NCI-H524 treated with DMSO at 0.1 percent for 48 hours (cell line): ENCODE results near the gene RTEL1.
A peak's percentile ranks its signal among the peaks of the same experiment; 100 is the strongest.
"Not testable (repeated sequence)": the region's sequence is repeated elsewhere in the genome, so short reads cannot be mapped to it uniquely, and the experiment has no call there.

ENCODE experiments used
- DNase-seq: peaks from one replicate; lab custom pipeline; 2025; lab: John Stamatoyannopoulos, UW

Gene RTEL1

DNA sequence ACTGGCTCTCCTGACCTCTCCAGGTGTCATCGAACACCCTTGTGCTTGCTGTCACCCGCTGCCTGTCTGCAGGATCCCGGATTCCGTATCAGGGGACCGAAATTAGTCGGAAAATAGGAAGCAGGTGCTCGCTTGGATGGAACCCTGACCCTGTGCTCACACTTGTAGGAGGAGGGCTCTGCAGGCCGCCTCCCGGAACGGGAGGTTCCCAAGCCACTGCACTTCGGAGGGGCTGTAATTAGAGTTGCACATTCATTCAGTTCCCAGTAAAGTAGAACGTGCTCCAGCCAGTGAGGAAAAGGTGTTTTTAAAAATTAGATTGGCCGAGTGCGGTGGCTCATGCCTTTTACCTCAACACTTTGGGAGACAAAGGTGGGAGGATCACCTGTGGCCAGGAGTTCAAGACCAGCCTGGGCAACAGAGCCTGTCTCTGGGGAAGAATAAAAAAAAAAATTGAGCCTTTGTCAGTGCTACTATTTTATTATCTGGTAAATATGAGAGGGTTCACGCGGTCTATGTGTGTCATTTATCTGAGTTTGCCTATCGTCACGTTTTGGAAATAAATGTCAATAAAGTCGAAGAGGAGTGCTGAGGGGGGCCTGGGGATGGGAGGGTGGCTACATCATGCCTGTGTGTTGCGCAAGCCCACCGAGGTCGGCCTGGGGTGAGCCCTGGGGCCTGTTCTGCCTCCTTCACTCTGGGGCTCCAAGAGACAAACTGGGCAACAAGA is 29.7 kb upstream of the RTEL1 start:
- DNase-seq: peak; percentile 24

DNA sequence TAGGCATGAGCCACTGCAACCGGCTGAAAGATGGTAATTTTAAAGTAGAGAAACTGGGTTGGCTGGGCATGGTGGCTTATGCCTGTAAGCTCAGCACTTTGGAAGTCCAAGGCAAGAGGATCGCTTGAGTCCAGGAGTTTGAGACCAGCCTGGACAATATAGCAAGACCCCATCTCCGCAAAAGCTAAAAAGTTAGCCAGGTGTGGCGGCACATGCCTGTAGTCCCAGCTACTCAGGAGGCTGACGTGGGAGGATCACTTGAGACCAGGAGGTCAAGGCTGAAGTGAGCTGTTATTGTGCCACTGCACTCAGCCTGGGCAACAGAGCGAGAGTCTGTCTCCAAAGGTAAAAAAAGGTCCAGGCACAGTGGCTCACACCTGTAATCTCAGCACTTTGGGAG is 27.2 kb upstream of the RTEL1 start:
- DNase-seq: not testable (repeated sequence)

DNA sequence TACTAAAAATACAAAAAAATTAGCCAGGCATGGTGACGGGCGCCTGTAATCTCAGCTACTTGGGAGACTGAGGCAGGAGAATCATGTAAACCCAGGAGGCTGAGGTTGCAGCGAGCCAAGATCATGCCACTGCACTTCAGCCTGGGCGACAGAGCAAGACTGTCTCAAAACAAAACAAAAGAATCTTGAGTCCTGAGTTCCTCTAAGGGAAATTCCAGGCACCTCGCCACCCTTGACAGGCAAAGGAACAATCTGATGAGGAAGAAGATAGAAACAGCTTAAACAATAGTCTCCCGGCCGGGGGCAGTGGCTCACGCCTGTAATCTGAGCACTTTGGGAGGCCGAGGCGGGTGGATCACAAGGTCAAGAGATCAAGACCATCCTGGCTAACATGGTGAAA is 26.7 kb upstream of the RTEL1 start:
- DNase-seq: not testable (repeated sequence)

DNA sequence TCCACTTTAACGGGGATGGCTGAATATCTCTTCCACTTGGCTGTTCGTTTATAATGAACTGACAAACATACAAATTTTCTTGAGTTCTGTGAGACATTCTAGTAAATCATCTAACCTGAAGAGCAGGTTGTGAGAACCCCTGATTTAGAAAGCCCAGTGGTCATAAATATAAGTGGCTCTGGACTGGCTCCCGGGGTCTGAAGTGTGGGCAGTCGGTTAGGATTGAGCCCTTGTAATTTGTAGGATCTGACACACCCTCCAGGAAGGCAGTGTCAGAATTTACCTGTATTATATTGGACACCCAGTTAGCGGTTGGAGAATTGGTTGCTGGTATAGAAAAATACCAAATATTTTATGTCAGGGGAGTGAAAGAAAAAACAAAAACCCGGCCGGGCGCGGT is 24.4 kb upstream of the RTEL1 start:
- no peak for DNase-seq

DNA sequence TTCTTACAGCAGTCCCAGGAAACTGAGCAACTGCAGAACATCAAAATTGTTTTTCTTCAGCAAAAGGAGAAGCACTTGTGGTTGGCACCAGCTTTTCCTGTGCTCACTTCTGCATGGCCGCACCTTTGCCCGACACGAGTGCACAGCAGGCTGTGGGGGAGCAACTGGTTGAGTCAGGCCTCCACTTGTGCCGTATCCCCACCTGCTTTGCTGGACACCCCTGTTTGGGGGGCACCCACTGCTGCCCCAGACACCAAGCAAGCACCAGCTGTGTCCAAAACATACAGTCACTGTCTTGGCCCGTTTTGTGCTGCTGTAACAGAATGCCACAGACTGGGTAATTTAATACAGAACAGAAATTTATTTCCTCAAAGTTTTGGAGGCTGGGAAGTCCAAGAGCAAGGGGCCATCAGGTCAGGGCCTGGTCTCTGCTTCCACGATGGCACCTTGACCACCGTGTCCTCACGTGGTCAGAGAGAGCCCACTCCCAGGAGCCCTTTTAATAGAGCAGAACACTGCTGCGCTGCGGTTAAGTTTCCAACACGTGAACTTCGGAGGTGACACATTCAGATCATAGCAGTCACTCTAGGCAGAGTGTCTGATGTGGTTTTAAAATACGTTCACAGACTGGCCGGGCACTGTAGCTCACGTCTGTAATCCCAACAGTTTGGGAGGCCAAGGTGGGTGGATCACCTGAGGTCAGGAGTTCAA is 22.5 kb upstream of the RTEL1 start:
- DNase-seq: no peak

DNA sequence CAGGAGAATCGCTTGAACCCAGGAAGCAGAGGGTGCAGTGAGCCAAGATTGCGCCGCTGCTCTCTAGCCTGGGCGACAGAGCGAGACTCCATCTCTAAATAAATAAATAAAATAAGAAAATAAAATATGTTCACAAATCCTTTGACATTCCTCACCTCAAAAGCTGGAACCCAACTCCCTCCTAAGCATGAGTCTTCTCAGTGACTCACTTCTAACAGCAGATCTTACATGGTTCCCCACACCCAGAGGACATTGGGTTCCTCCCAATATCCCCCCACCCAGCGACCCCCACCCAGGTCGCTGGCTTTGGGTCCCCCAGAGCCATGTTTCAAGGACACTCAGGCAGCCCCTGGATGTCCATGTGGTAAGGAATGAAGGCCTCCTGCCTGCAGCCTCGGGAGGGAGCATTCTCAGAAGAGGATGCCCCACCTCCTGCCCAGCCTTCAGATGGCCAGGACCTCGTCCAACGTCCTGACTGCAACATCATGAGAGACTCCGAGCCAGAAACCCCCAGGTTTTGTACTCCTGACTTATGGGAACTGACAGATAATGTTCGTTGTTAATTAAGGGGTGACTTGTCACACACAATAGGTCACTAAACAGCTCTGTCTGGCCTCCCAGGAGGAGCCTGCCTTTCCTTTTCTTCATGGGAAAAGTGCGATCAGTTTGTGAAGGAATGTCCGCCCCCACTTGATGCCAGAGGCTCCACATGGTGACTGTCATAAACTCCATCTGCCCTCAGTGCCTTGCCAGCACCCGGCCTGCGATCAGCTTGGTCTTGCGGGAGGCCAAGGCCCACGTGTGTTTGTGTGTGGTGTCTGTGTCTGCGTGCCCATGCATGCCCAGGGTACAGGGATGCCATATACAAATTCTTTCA is 21.1 kb upstream of the RTEL1 start:
- DNase-seq: no peak

DNA sequence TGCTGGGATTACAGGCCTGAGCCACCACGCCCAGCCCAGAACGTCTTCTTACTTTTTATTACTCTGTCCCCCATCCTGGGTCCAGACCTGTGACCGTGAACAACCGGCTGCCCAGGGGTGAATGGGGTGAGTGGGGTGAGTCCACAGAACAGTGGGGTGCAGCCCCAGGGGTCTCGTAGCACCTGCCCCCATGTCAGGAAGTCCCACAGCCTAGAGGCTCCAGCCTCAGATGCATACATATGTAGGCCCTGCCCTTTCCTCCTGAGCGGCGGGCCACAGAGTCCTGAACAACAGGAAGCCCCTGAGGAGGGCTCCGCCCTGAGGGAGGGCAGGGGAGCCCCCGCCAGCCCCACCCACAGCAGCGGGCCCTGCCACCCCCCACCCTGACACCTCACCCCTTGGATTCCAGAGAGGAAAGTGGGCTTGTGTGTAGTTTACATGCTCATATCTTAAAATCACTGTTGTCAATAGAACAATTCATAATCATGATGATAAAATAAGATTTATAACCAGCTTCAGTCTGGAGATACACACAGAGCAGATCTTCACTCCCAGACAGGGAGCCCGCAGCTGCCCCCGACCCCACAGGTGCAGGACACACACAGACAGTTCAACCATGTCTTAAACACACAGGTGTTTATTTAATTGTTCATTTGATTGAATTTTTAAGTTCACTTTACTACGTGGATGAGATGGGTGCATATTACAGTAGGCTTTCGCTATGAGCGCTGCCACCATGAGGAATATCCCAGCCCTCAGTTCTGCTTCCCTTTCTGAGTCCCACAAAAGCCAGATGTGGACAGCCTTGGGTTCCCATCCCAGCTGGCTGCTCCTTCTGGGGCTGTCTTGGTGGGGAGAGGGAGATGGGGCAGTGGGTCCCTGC is 18.8 kb upstream of the RTEL1 start:
- no peak for DNase-seq

DNA sequence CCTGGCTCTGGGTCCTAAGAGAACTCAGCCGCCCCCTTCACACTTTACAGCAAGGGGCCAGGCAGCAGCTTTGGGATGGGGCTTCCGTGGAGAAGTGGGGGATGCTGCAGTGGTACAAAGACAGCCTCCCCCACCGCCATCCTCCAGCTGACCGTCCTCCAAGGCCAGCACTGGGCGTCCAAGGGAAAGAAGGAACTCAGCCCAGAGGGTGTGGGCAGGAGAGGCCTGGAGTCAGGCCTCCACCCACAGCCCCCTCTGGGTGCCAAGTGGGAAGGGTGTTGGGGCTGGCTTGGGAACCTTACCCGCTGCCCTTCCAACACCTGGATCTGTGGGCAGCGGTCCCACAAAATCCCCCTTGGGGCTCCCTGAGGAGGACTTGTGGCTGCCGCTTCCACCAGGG is 18.0 kb upstream of the RTEL1 start:
- DNase-seq: no peak

DNA sequence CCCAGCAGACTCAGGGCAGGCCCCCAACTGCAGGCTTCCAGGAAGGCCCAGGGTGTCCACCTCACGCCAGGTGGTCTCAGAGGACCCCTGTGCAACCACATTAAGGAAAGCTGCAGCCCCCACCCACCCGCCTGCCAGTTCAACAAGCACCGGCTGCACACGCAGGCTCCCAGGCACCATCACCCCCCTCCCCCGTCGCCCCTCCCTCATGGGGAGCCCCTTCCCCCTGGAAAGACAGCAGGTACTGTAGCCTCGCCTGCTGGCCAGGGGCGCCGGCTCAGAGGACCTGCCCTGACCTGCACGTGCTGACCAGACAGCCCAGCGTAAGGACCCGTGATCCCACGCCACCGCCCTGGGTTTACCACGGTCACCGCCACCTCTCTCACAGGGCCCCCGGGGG is 17.4 kb upstream of the RTEL1 start:
- not testable (repeated sequence) for DNase-seq

DNA sequence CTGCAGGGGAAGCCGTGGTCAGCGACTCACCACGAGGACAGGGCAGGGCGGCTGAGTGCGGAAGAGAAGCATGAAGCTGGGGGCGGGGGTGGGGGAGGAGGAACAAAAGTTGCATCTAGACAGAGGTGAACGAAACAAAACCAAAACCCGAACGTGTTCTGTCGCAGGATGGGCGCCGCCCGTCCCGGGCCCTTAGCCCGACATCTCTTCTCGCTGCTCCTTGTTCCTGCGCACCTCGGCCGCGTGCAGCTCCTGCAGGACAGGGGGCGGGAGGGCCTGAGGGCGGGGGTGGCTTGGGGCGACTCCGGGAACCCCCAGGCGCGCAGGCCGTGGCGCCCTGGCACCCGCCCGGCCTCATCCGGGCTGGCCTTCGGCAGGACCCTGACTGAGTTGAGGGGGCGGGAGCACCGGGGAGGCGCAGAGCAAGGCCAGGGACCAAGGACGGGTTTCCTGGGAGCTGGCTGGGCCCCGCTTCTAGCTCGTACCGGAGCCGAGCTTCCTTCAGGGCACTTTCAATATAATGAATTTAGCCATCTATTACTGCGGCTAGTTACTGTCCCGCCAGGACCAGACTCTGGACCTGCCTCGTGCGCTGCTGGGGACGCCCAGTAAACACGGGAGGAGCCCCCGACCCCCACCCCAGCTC is 16.8 kb upstream of the RTEL1 start:
- no peak for DNase-seq

DNA sequence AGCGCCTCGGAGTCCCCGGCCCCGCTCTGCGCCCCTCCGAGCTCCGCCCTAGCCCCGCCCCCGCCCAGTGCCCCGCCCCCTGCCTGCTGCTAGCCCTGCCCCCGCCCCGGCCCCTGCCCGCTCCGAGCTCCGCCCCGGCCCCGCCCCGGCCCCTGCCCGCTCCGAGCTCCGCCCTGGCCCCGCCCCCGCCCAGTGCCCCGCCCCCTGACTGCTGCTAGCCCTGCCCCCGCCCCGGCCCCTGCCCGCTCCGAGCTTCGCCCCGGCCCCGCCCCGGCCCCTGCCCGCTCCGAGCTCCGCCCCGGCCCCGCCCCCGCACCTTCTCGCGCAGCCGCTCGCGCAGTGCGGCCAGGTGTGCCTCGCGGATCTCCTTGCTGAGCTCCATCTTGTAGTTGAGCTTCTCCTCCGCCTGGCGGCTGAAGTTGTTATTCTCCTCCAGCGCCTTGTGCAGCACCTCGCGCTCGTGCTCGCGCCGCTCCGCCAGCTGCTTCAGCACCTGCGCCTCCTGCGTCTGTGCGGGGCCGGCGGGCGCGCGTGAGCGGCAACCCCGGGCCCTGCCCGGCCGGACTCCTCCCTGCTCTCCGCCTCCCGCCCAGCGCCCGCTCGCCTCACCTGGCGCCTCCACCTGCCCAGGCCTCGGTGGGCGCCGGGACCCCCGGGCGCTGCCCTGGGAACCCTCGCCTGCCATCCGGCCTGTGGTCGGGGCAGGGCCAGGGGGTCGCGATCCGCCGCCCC is 16.2 kb upstream of the RTEL1 start:
- peak; percentile 50 for DNase-seq

DNA sequence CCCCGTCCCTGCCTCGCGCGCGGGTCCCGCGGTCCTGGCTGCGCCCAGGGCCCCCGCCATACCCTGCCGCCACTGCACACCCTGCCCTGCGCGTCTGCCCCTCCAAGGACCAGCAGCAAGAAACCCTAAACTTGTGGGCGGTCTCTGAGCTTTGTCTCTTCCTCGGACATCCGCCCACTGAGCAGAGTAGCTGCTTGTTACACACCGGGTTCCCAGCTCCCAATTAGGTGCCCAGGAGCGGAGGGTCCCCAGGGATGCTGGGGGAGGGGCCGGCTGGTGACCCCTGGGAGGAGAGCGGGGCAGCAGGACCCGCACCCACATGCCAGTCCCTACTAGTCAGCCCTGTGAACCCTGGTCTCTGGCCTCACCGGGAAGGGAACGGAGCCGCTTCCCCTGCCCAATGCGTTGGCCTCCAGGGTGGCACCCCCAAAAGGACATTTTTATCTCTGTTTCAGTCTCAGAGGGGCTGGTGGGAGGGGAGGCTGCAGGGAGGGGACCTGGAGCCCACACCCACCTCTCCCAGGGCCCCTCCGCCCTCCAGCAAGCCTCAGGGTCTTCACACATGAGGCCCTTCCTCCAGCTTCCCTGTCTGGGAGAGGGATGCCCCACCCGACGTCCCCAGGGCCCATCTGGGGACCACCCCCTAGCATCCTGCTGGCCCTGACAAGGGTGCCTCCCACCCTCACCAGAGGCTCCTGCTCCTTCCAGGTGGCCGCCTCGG is 15.4 kb upstream of the RTEL1 start:
- no peak for DNase-seq

DNA sequence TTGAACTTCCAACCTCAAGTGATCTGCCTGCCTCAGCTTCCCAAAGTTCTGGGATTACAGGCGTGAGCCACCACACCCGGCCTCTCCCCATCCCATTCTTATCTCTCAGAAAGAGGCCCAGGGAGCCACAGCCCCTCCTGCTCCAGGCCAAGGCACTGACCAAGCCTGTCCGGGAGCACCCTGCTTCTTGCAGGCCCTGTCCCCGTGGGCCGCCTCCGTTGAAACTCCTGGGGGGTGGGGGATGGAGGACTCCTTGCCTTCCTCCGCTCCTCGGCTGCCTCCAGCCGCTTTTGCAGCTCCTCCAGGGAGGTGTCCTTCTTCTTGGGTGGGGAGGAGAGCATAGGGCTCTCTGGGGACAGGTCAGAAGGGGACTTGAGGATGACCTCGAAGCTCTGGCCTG is 14.6 kb upstream of the RTEL1 start:
- no peak for DNase-seq

DNA sequence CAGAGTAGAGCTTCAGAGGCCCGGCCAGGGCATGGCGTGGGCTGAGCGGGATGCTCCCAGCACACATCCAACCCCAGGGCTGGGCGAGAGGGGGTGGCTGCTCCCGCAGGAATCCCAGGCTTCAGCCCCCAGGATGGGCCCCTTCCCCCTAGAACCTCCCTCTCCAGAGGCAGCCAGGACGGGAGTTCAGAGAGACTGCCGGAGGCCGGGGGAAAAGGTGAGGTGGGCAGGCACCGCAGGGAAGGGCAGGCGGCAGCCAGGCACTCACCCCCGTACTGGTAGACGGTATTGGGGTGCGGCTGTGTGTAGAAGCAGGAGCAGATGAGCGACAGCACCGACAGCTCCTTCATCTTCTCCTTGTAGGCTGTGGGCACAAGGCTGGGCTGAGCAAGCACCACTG is 14.2 kb upstream of the RTEL1 start:
- DNase-seq: no peak

DNA sequence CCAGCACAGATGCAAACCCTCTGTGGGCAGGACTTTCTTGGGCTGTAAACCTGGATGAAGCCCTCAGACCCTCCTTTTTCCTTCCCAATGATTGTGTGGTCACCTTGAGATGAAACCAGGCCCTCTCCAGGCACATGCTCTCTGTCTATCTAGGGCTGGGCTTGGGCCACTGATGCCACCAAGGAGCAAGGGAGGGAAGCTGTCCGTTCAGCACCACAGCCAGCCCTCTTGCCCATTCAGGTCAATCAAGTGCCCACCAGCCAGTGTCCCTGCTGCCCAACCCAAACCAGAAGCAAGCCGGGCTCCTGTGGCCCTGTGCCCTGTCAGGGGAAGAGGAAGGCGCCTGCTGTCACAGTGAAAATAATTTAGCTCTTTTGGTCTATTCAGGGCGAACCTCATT is 12.9 kb upstream of the RTEL1 start:
- DNase-seq: no peak

DNA sequence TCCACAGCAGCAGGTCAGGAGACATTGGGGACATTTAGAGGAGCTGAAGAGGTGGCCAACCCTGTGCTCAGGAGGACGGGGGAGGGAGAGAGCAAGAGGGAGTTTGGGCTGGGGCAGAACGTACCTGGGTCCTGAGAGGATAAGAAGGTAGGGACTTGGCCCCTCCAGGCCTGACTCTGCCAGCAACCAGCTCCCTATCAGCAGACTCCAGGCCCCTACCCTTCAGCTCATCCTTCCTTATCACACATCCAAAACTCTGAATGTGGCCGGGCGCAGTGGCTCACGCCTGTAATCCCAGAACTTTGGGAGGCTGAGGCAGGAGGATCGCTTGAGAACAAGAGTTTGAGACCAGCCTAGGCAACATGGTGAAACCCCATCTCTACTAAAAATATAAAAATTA is 9.9 kb upstream of the RTEL1 start:
- no peak for DNase-seq

DNA sequence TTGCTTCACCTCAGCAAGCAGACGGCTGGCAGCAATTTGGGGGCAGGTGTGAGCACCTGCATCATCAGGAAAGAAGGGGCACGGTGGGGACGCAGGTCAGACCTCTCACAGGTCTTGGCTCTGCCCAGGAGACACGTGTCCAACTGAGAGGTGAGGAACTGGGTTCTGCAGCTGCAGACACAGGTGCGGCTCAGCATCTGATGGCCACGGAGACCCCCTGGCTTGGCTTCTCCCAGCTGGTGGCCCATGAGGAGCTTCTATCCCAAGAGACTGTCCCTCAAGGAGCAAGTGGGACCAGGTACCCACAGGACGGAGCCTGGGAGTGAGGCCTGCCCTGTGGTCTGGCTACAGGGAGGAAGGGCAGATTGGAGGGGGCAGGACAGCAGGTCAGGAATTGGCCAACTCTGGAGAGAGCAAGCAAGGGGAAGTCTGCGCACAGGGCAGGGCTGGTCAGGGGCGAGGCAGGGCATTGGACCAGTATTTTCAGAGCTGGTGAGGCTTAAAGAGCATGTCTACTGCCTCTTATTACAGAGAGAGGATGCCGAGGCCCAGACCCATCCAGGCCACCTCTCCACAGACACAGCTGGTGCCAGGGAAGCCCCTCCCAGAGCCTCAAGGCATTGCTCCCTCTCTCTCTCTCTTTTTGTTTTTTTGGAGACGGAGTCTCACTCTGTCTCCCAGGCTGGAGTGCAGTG is 9.1 kb upstream of the RTEL1 start:
- no peak for DNase-seq

DNA sequence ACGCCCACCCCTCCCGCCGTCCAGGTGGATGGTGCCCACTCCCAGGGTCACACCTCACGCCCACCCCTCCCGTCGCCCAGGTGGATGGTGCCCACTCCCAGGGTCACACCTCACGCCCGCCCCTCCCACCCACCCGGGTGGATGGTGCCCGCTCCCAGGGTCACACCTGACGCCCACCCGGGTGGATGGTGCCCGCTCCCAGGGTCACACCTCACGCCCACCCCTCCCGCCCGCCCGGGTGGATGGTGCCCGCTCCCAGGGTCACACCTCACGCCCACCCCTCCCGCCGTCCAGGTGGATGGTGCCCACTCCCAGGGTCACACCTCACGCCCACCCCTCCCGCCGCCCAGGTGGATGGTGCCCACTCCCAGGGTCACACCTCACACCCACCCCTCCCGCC is 7.6 kb upstream of the RTEL1 start:
- not testable (repeated sequence) for DNase-seq

DNA sequence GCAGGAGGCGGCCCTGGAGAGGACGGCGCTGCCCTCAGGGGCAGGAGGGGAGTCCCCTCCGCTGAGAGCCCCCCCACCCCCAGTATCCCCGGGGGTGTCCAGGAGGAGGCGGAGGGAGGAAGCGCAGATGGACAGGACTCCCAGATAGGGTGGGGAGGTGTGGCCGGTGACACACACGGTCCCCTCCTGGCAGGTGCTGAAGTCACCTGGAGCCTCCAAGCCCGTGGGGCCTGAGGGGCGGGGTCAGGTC is 6.2 kb upstream of the RTEL1 start:
- DNase-seq: no peak
